GM19099 (cell line): ENCODE data around the gene ARMC5.

Experiments used
- POLR2A ChIP-seq: IDR thresholded peaks from 3 replicates; pipeline ENCODE4 v1.6.1; 2011; ENCODE audit warnings: low read depth; ENCODE audit not compliant: insufficient read length; ENCODE audit errors: extremely low read depth

Gene ARMC5

GRCh38 chr16:31513126-31513525 is 53.8 kb downstream of the ARMC5 start:
- no peak for TF ChIP-seq POLR2A

GRCh38 chr16:31513884-31514283 is 54.6 kb downstream of the ARMC5 start:
- no peak for TF ChIP-seq POLR2A
